Esophagus muscularis mucosa (tissue), 4 donors: Measurements from ENCODE around the gene BRCA2.

Experiments
- CTCF ChIP-seq, 3 experiments: fragments of 200-600 bp in 2 of 3; fragments of 450-650 bp in 1 of 3; sonication (generic) in 2 of 3; IDR thresholded peaks; one replicate each; pipeline ENCODE4 v1.5.1; 2017 to 2019; ENCODE audit warnings: antibody characterized with exemption in 3 of 3, mild to moderate bottlenecking in 2 of 3, moderate library complexity in 1 of 3
- EP300 ChIP-seq: sonication (generic); formaldehyde crosslinking; IDR thresholded peaks from one replicate; pipeline ENCODE4 v1.6.1; 2017; ENCODE audit warnings: antibody characterized with exemption
- POLR2A ChIP-seq: fragments of 450-650 bp; IDR thresholded peaks from one replicate; pipeline ENCODE4 v1.6.1; 2017; ENCODE audit warnings: antibody characterized with exemption, moderate library complexity, mild to moderate bottlenecking, low read depth

- TF ChIP-seq POLR2A (no peak), CTCF (IDR thresholded peaks at IDR 0.05) (no peak), EP300 (no peak)
Measured at GRCh38 chr13:32390048-32390447, 74.7 kb downstream of the BRCA2 start.
